HCT116 (cell line): ENCODE data around the gene TAF5L.

Source experiments
- CBX3 ChIP-seq: IDR thresholded peaks from 2 replicates; pipeline ENCODE4 v1.6.1; 2012; ENCODE audit warnings: low read depth
- CTCF ChIP-seq, 3 experiments: fragments of 200-600 bp in 1 of 3; sonication (generic) in 1 of 3; IDR thresholded peaks in 2 of 3; conservative IDR thresholded peaks in 1 of 3; 2 replicates each; pipeline ENCODE4 v1.5.1; 2012 to 2017; ENCODE audit warnings: low read depth in 2 of 3, low read length in 2 of 3, antibody characterized with exemption in 1 of 3, borderline replicate concordance in 1 of 3, control low read depth in 1 of 3, mild to moderate bottlenecking in 1 of 3, mixed read lengths in 1 of 3, mixed run types in 1 of 3, moderate library complexity in 1 of 3; ENCODE audit not compliant: insufficient read depth in 1 of 3
- EZH2 ChIP-seq: fragments of 200-600 bp; sonication (generic); IDR thresholded peaks from 2 replicates; pipeline ENCODE4 v1.6.1; 2017; ENCODE audit warnings: antibody characterized with exemption, mixed run types
- EZH2phosphoT487 ChIP-seq: fragments of 200-600 bp; IDR thresholded peaks from 2 replicates; pipeline ENCODE4 v1.6.1; 2018; ENCODE audit warnings: antibody characterized with exemption, borderline replicate concordance
- JUND ChIP-seq: IDR thresholded peaks from 2 replicates; pipeline ENCODE4 v1.6.1; 2012
- MAX ChIP-seq: IDR thresholded peaks from 2 replicates; pipeline ENCODE4 v1.6.1; 2012
- POLR2A ChIP-seq: IDR thresholded peaks from 2 replicates; pipeline ENCODE4 v1.7.0; 2011; ENCODE audit warnings: borderline replicate concordance; ENCODE audit not compliant: insufficient read depth, insufficient read length; ENCODE audit errors: extremely low read depth
- POLR2AphosphoS5 ChIP-seq: IDR thresholded peaks from 2 replicates; pipeline ENCODE4 v1.6.1; 2011; ENCODE audit warnings: mild to moderate bottlenecking, low read depth, low read length, moderate library complexity
- SP1 ChIP-seq: IDR thresholded peaks from 2 replicates; pipeline ENCODE4 v1.6.1; 2012; ENCODE audit warnings: low read depth
- SRF ChIP-seq: IDR thresholded peaks from 2 replicates; pipeline ENCODE4 v1.6.1; 2012; ENCODE audit warnings: low read depth
- TCF7L2 ChIP-seq: IDR thresholded peaks from 2 replicates; pipeline ENCODE4 v1.7.0; 2011; ENCODE audit warnings: borderline replicate concordance, inconsistent platforms; ENCODE audit not compliant: insufficient read depth, insufficient read length; ENCODE audit errors: extremely low read depth
- YY1 ChIP-seq: IDR thresholded peaks from 2 replicates; pipeline ENCODE4 v1.6.1; 2011; ENCODE audit warnings: low read length, low read depth, moderate library complexity, mild to moderate bottlenecking; ENCODE audit not compliant: insufficient replicate concordance; ENCODE audit errors: extremely low read depth
- ZBTB33 ChIP-seq: IDR thresholded peaks from 2 replicates; pipeline ENCODE4 v1.6.1; 2011; ENCODE audit warnings: mild to moderate bottlenecking, low read length, moderate library complexity; ENCODE audit not compliant: insufficient replicate concordance; ENCODE audit errors: extremely low read depth
- ZFX ChIP-seq: fragments of 450-650 bp; IDR thresholded peaks from 2 replicates; pipeline ENCODE4 v1.6.1; 2017

GRCh38 chr1:229661897-229662296 is 36.0 kb upstream of the TAF5L start:
- TF ChIP-seq CTCF (IDR thresholded peaks at IDR 0.05 in 2 of 3, conservative IDR thresholded peaks at IDR 0.05 in 1 of 3; ENCODE audit: borderline replicate concordance in 1 of 3, insufficient read depth in 1 of 3, low read depth in 2 of 3, low read length in 2 of 3) (no peak), TCF7L2 (no peak), POLR2AphosphoS5 (no peak), SP1 (no peak), YY1 (no peak), POLR2A (no peak), JUND (no peak), EZH2 (no peak), SRF (no peak), MAX (no peak), EZH2phosphoT487 (no peak), CBX3 (no peak), ZBTB33 (no peak), ZFX (no peak)
